IMR-90 (cell line): ENCODE data around the gene SLC35F3. TPM values are rescaled to one million over a fixed set of nuclear protein-coding genes. Genes with fewer than 3 reads are reported as not detected.

Source experiments
- ATAC-seq: fragments of 200-7000 bp; cut with Tn5 transposase; 2 replicates; pipeline ENCODE4 v1.9.1; 2020; ENCODE audit warnings: low read depth, mild to moderate bottlenecking, moderate library complexity
- BruUV-seq: library from RNA; stranded (reverse); fragments of 400-500 nt; replicated peaks from 2 replicates; lab custom pipeline; 2021; lab: Mats Ljungman, UMichigan
- CTCF ChIA-PET: fragments of 300-600 bp; formaldehyde crosslinking; extraction: SDS; loops from one replicate; lab custom pipeline; 2021; ENCODE audit warnings: antibody characterized with exemption; lab: Yijun Ruan, JAX
- POLR2A ChIA-PET: fragments of 300-600 bp; sonication (Branson Sonifier 250); formaldehyde crosslinking; loops from one replicate; lab custom pipeline; 2022; ENCODE audit warnings: antibody characterized with exemption; ENCODE audit not compliant: unreplicated experiment; lab: Charles Lee
- DNase-seq: peaks from one replicate; pipeline ENCODE4 v3.0.0; 2013
- H2AFZ ChIP-seq: replicated peaks from 2 replicates; pipeline ENCODE3; 2013; ENCODE audit warnings: low read length, mild to moderate bottlenecking; ENCODE audit not compliant: poor library complexity
- H2AK5ac ChIP-seq: 2 replicates; pipeline ENCODE4 v1.6.1; 2013; ENCODE audit warnings: low read depth, low read length, inconsistent platforms
- H2AK9ac ChIP-seq: replicated peaks from 2 replicates; pipeline ENCODE3; 2013; ENCODE audit warnings: mild to moderate bottlenecking, low read depth, low read length, moderate library complexity; ENCODE audit not compliant: poor library complexity
- H2BK120ac ChIP-seq: 2 replicates; pipeline ENCODE4 v1.6.1; 2013; ENCODE audit warnings: low read depth, low read length, inconsistent platforms
- H2BK15ac ChIP-seq: 3 replicates; pipeline ENCODE4 v1.6.1; 2013; ENCODE audit warnings: low read depth, low read length, inconsistent platforms
- H2BK20ac ChIP-seq: 2 replicates; pipeline ENCODE4 v1.6.1; 2013; ENCODE audit warnings: low read depth, mild to moderate bottlenecking, inconsistent platforms, low read length, moderate library complexity
- H2BK5ac ChIP-seq: 2 replicates; pipeline ENCODE4 v1.6.1; 2013; ENCODE audit warnings: mild to moderate bottlenecking, low read depth, low read length, inconsistent platforms; ENCODE audit not compliant: poor library complexity, severe bottlenecking
- H3K14ac ChIP-seq: replicated peaks from 2 replicates; pipeline ENCODE4 v1.6.1; 2013; ENCODE audit warnings: low read depth, low read length, inconsistent platforms
- H3K18ac ChIP-seq: 2 replicates; pipeline ENCODE4 v1.6.1; 2013; ENCODE audit warnings: low read depth, low read length, control low read depth
- H3K23ac ChIP-seq: 2 replicates; pipeline ENCODE4 v1.6.1; 2013; ENCODE audit warnings: low read depth, low read length, inconsistent platforms
- H3K27ac ChIP-seq: 2 replicates; pipeline ENCODE4 v1.5.1; 2013; ENCODE audit warnings: mild to moderate bottlenecking, control low read depth, low read length; ENCODE audit not compliant: insufficient read depth
- H3K27me3 ChIP-seq: 2 replicates; pipeline ENCODE4 v1.6.1; 2013; ENCODE audit warnings: low read length; ENCODE audit not compliant: control insufficient read depth, insufficient read depth
- H3K36me3 ChIP-seq: 2 replicates; pipeline ENCODE4 v1.6.1; 2013; ENCODE audit warnings: low read length, mixed read lengths; ENCODE audit not compliant: control insufficient read depth, insufficient read depth
- H3K4ac ChIP-seq: 2 replicates; pipeline ENCODE4 v1.6.1; 2013; ENCODE audit warnings: low read depth, low read length, inconsistent platforms
- H3K4me1 ChIP-seq: 2 replicates; pipeline ENCODE4 v1.6.1; 2013; ENCODE audit warnings: low read length, mixed read lengths; ENCODE audit not compliant: control insufficient read depth, insufficient read depth
- H3K4me2 ChIP-seq: 2 replicates; pipeline ENCODE4 v1.6.1; 2013; ENCODE audit warnings: low read depth, mild to moderate bottlenecking, control low read depth, low read length, moderate library complexity
- H3K4me3 ChIP-seq: 2 replicates; pipeline ENCODE4 v1.5.1; 2013; ENCODE audit warnings: low read depth, mild to moderate bottlenecking, control low read depth, low read length, moderate library complexity; ENCODE audit not compliant: insufficient read depth
- H3K56ac ChIP-seq: 2 replicates; pipeline ENCODE4 v1.6.1; 2013; ENCODE audit warnings: low read length, inconsistent platforms; ENCODE audit not compliant: insufficient read depth; ENCODE audit errors: extremely low read depth
- H3K79me1 ChIP-seq, 2 experiments: 2 replicates each; pipeline ENCODE4 v1.6.1; 2013; ENCODE audit warnings: low read length in 2 of 2, inconsistent platforms in 1 of 2, low read depth in 1 of 2
- H3K9ac ChIP-seq: 2 replicates; pipeline ENCODE4 v1.6.1; 2013; ENCODE audit warnings: low read depth, low read length, control low read depth
- H3K9me1 ChIP-seq: 2 replicates; pipeline ENCODE4 v1.6.1; 2013; ENCODE audit warnings: low read length, inconsistent platforms; ENCODE audit not compliant: insufficient read depth
- H3K9me3 ChIP-seq: 2 replicates; pipeline ENCODE4 v1.6.1; 2013; ENCODE audit warnings: low read length; ENCODE audit not compliant: control insufficient read depth, insufficient read depth
- H4K20me1 ChIP-seq: 2 replicates; pipeline ENCODE4 v1.6.1; 2013; ENCODE audit warnings: low read length, inconsistent platforms; ENCODE audit not compliant: insufficient read depth
- H4K5ac ChIP-seq: 2 replicates; pipeline ENCODE4 v1.6.1; 2013; ENCODE audit warnings: mild to moderate bottlenecking, low read depth, low read length, control low read depth
- H4K8ac ChIP-seq, 2 experiments: 2 replicates each; pipeline ENCODE4 v1.6.1; 2013; ENCODE audit warnings: low read depth in 2 of 2, low read length in 2 of 2, control low read depth in 1 of 2, inconsistent platforms in 1 of 2
- H4K91ac ChIP-seq: 2 replicates; pipeline ENCODE4 v1.6.1; 2013; ENCODE audit warnings: low read depth, low read length, inconsistent platforms; ENCODE audit not compliant: insufficient read depth
- NFE2L2 ChIP-seq: fragments of 150-350 bp; IDR thresholded peaks from 2 replicates; pipeline ENCODE4 v1.6.1; 2016; ENCODE audit warnings: low read depth, mild to moderate bottlenecking, low read length
- WGBS, 2 experiments: methylation state at CpG; one replicate each; pipeline versions ENCODE4 v1.1.5 to v1.1.7; 2013; ENCODE audit warnings: missing lambda C conversion rate in 2 of 2; ENCODE audit not compliant: insufficient read length in 1 of 2; ENCODE audit errors: extremely low coverage in 2 of 2; 5-methylcytosine and 5-hydroxymethylcytosine counted together
- dilution Hi-C: fragments of 300-500 bp; cut with HindIII; formaldehyde crosslinking; loops from one replicate; pipeline ENCODE4 v1.14.3; 2018; ENCODE audit warnings: low sequenced_read_pairs; ENCODE audit not compliant: unreplicated experiment
- in situ Hi-C: fragments of 300-500 bp; cut with MboI; formaldehyde crosslinking; loops from 3 replicates; pipeline ENCODE4 v1.14.3; 2019; ENCODE audit warnings: low sequenced_read_pairs, inconsistent platforms, mixed read lengths
- intact Hi-C: fragments of 100-400 bp; cut with micrococcal nuclease; formaldehyde crosslinking; loops from 2 replicates; pipeline ENCODE4 v1.10.0; 2022
- polyA plus RNA-seq, 3 experiments: library from polyadenylated mRNA; depleted of rRNA; stranded (reverse); fragments of >200 nt; gene quantifications; 2 replicates each; pipeline ENCODE4 v1.2.3, GENCODE V29; 2012; ENCODE audit warnings: low replicate concordance in 1 of 3
- total RNA-seq: library from RNA; depleted of rRNA; stranded (reverse); fragments of >200 nt; gene quantifications from 2 replicates; pipeline ENCODE4 v1.2.3, GENCODE V29; 2012

Gene SLC35F3
- total and polyA plus RNA-seq, 2 of the 4 experiments (the other 2 are of a cell fraction) = under 0.01 to 0.17 TPM

- dilution Hi-C loops = no loop called here
- ChIA-PET POLR2A (no interaction called here), CTCF (no interaction called here)
- Histone ChIP-seq H3K36me3 (no peaks in the 10 kb centered on the region), H2BK20ac (no peak overlapping the region), H3K4me2 (no peak overlapping the region), H3K4ac (no peak overlapping the region), H3K18ac (no peak overlapping the region), H3K4me1 (no peaks in the 10 kb centered on the region), H2BK5ac (no peak overlapping the region), H3K23ac (no peak overlapping the region), H4K20me1 (no peaks in the 10 kb centered on the region), H2BK120ac (no peak overlapping the region), H3K56ac (no peak overlapping the region), H2BK15ac (no peak overlapping the region), H2AFZ (no peak overlapping the region), H3K79me1 (no peaks in the 10 kb centered on the region), H4K8ac (no peak overlapping the region), H4K91ac (no peak overlapping the region), H3K9me1 (no peaks in the 10 kb centered on the region), H3K9me3 (peaks cover 11% of the 10 kb centered on the region), H2AK9ac (no peak overlapping the region), H3K14ac (no peak overlapping the region), H3K27me3 (no peaks in the 10 kb centered on the region), H4K5ac (no peak overlapping the region), H2AK5ac (no peak overlapping the region), H3K27ac (no peak overlapping the region), H3K4me3 (no peak overlapping the region), H3K9ac (no peak overlapping the region)
- no peak for TF ChIP-seq NFE2L2
- intact Hi-C loops = no loop called here
- DNase-seq (no peak), ATAC-seq (no peak)
- no TSS peak for BruUV-seq
- in situ Hi-C loops = no loop called here
- WGBS, 2 experiments = 39% methylated on average over 2 of the region's 7 CpGs; no CpG with 5 or more reads in 1 of the 2 experiments
Measured at GRCh38 chr1:233919786-233920185, 15.3 kb downstream of the SLC35F3 start.
